Neural cell (in vitro differentiated cells): Measurements from ENCODE around the gene SLX1A. TPM values are rescaled to one million over a fixed set of nuclear protein-coding genes. Genes with fewer than 3 reads are reported as not detected.
A peak's percentile ranks its signal among the peaks of the same experiment; 100 is the strongest.

Experiments used
- H2AFZ ChIP-seq: fragments of 200-600, 300-800 bp; sonication (generic), shearing (Covaris generic); 2 replicates; pipeline ENCODE4 v1.6.0; 2014; ENCODE audit warnings: low read depth, mild to moderate bottlenecking, antibody characterized with exemption, low read length, moderate library complexity
- H3F3A ChIP-seq: fragments of 200-600 bp; shearing (Covaris generic); 2 replicates; pipeline ENCODE4 v1.6.1; 2016; ENCODE audit warnings: mild to moderate bottlenecking, moderate library complexity, mixed read lengths, antibody characterized with exemption, low read length; ENCODE audit not compliant: insufficient read depth, poor library complexity, severe bottlenecking
- H3K27ac ChIP-seq: fragments of 200-600, 300-800 bp; sonication (generic), shearing (Covaris generic); 2 replicates; pipeline ENCODE4 v1.5.1; 2014; ENCODE audit warnings: mild to moderate bottlenecking, low read length, moderate library complexity
- H3K27me3 ChIP-seq: fragments of 300-800, 200-600 bp; sonication (generic), shearing (Covaris generic); 2 replicates; pipeline ENCODE4 v1.6.0; 2014; ENCODE audit warnings: mild to moderate bottlenecking, low read depth, low read length, moderate library complexity; ENCODE audit not compliant: insufficient read depth
- H3K36me3 ChIP-seq: fragments of 300-800, 200-600 bp; sonication (generic), shearing (Covaris generic); 2 replicates; pipeline ENCODE4 v1.5.1; 2014; ENCODE audit warnings: mild to moderate bottlenecking, antibody characterized with exemption, low read length, moderate library complexity; ENCODE audit not compliant: insufficient read depth
- H3K4me2 ChIP-seq: fragments of 300-800, 200-600 bp; sonication (generic), shearing (Covaris generic); 2 replicates; pipeline ENCODE4 v1.6.0; 2014; ENCODE audit warnings: mild to moderate bottlenecking, low read length
- H3K4me3 ChIP-seq: fragments of 300-800, 200-600 bp; sonication (generic), shearing (Covaris generic); 2 replicates; pipeline ENCODE4 v1.5.1; 2014; ENCODE audit warnings: mild to moderate bottlenecking, low read length, moderate library complexity
- H3K79me2 ChIP-seq: fragments of 200-600 bp; shearing (Covaris generic); replicated peaks from 2 replicates; pipeline ENCODE4 v1.6.0; 2014; ENCODE audit warnings: mild to moderate bottlenecking, low read length, moderate library complexity; ENCODE audit not compliant: insufficient read depth
- H3K9ac ChIP-seq: fragments of 300-800, 200-600 bp; sonication (generic), shearing (Covaris generic); 2 replicates; pipeline ENCODE4 v1.6.1; 2016; ENCODE audit warnings: mild to moderate bottlenecking, low read length, mixed read lengths
- H3K9me2 ChIP-seq: fragments of 200-600 bp; shearing (Covaris generic); 2 replicates; pipeline ENCODE4 v1.6.1; 2016; ENCODE audit warnings: mild to moderate bottlenecking, low read length, mixed read lengths; ENCODE audit not compliant: insufficient read depth
- H3K9me3 ChIP-seq: fragments of 200-600, 300-800 bp; sonication (generic), shearing (Covaris generic); 2 replicates; pipeline ENCODE4 v1.6.1; 2016; ENCODE audit warnings: mild to moderate bottlenecking, mixed run types, low read length, moderate library complexity, mixed read lengths
- H4K20me1 ChIP-seq: fragments of 200-600 bp; shearing (Covaris generic); 2 replicates; pipeline ENCODE4 v1.6.1; 2016; ENCODE audit warnings: mild to moderate bottlenecking, mixed run types; ENCODE audit not compliant: insufficient read depth
- CTCF ChIP-seq: fragments of 450-650 bp; IDR thresholded peaks from 2 replicates; pipeline ENCODE4 v1.5.1; 2014; ENCODE audit warnings: antibody characterized with exemption, mild to moderate bottlenecking, moderate library complexity; ENCODE audit not compliant: poor library complexity, severe bottlenecking
- EP300 ChIP-seq: fragments of 450-650 bp; conservative IDR thresholded peaks from 2 replicates; pipeline ENCODE4 v1.6.1; 2014; ENCODE audit warnings: antibody characterized with exemption, mild to moderate bottlenecking, moderate library complexity; ENCODE audit not compliant: poor library complexity, severe bottlenecking
- EZH2 ChIP-seq: fragments of 200-600, 300-800 bp; shearing (Covaris generic), sonication (generic); IDR thresholded peaks from 2 replicates; pipeline ENCODE4 v1.6.1; 2014; ENCODE audit warnings: antibody characterized with exemption, low read length, borderline replicate concordance, mild to moderate bottlenecking; ENCODE audit not compliant: insufficient read depth, poor library complexity, severe bottlenecking
- MXI1 ChIP-seq: fragments of 450-650 bp; conservative IDR thresholded peaks from 2 replicates; pipeline ENCODE4 v1.6.1; 2014; ENCODE audit warnings: antibody characterized with exemption, mild to moderate bottlenecking; ENCODE audit not compliant: poor library complexity, severe bottlenecking
- POLR2AphosphoS5 ChIP-seq: IDR thresholded peaks from 2 replicates; pipeline ENCODE4 v1.6.1; 2012
- RAD21 ChIP-seq: fragments of 450-650 bp; conservative IDR thresholded peaks from 2 replicates; pipeline ENCODE4 v1.6.1; 2014; ENCODE audit warnings: antibody characterized with exemption, mild to moderate bottlenecking, moderate library complexity
- SMC3 ChIP-seq: fragments of 450-650 bp; conservative IDR thresholded peaks from 2 replicates; pipeline ENCODE4 v1.6.1; 2014; ENCODE audit warnings: antibody characterized with exemption, mild to moderate bottlenecking, moderate library complexity; ENCODE audit not compliant: poor library complexity
- TAF1 ChIP-seq: IDR thresholded peaks from 2 replicates; pipeline ENCODE4 v1.6.1; 2012; ENCODE audit warnings: low read depth
- polyA plus RNA-seq: library from polyadenylated mRNA; depleted of rRNA; stranded (reverse); fragments of >200 nt; gene quantifications from 2 replicates; pipeline ENCODE4 v1.2.3, GENCODE V29; 2014
- TF ChIP-seq, protein P1 (sequence below): IDR thresholded peaks from 2 replicates; pipeline ENCODE4 v1.6.1; 2012; ENCODE audit warnings: borderline replicate concordance

SLX1A gene
- polyA plus RNA-seq, 1 donor from 2014 or later = 22.8 TPM

- Histone ChIP-seq H4K20me1 (no peaks in the 10 kb centered on the region), H3K4me3 (no peak overlapping the region), H3K9me3 (no peaks in the 10 kb centered on the region), H3K27ac (no peak overlapping the region), H3K36me3 (no peaks in the 10 kb centered on the region), H3K4me2 (no peak overlapping the region), H2AFZ (no peak overlapping the region), H3F3A (no peaks in the 10 kb centered on the region), H3K9me2 (no peaks in the 10 kb centered on the region), H3K79me2 (peaks cover 9% of the 10 kb centered on the region), H3K27me3 (no peaks in the 10 kb centered on the region), H3K9ac (no peak overlapping the region)
- TF ChIP-seq EP300 (no peak), TAF1 (no peak), MXI1 (no peak), RAD21 (no peak), POLR2AphosphoS5 (no peak), EZH2 (no peak), CTCF (no peak), SMC3 (no peak)
- TF ChIP-seq, protein P1, sequence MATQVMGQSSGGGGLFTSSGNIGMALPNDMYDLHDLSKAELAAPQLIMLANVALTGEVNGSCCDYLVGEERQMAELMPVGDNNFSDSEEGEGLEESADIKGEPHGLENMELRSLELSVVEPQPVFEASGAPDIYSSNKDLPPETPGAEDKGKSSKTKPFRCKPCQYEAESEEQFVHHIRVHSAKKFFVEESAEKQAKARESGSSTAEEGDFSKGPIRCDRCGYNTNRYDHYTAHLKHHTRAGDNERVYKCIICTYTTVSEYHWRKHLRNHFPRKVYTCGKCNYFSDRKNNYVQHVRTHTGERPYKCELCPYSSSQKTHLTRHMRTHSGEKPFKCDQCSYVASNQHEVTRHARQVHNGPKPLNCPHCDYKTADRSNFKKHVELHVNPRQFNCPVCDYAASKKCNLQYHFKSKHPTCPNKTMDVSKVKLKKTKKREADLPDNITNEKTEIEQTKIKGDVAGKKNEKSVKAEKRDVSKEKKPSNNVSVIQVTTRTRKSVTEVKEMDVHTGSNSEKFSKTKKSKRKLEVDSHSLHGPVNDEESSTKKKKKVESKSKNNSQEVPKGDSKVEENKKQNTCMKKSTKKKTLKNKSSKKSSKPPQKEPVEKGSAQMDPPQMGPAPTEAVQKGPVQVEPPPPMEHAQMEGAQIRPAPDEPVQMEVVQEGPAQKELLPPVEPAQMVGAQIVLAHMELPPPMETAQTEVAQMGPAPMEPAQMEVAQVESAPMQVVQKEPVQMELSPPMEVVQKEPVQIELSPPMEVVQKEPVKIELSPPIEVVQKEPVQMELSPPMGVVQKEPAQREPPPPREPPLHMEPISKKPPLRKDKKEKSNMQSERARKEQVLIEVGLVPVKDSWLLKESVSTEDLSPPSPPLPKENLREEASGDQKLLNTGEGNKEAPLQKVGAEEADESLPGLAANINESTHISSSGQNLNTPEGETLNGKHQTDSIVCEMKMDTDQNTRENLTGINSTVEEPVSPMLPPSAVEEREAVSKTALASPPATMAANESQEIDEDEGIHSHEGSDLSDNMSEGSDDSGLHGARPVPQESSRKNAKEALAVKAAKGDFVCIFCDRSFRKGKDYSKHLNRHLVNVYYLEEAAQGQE = no peak
Measured at GRCh38 chr16:30186444-30186781, 7.3 kb upstream of the SLX1A start.

GRCh38 chr16:30186782-30187555, 6.7 kb upstream of the SLX1A start:
- H3K9me3 ChIP-seq = no peaks in the 10 kb centered on the region
- no peak overlapping the region for H3K27ac ChIP-seq
- no peak overlapping the region for H3K9ac ChIP-seq
- H3K27me3 ChIP-seq = no peaks in the 10 kb centered on the region
- H3K36me3 ChIP-seq = no peaks in the 10 kb centered on the region
- no peak overlapping the region for H2AFZ ChIP-seq
- H3K4me2 ChIP-seq = no peak overlapping the region
- peaks cover 9% of the 10 kb centered on the region for H3K79me2 ChIP-seq
- no peaks in the 10 kb centered on the region for H3K9me2 ChIP-seq
- no peak overlapping the region for H3K4me3 ChIP-seq
- TF ChIP-seq CTCF (peak; percentile 29), POLR2AphosphoS5 (no peak)
- no peaks in the 10 kb centered on the region for H4K20me1 ChIP-seq
- no peaks in the 10 kb centered on the region for H3F3A ChIP-seq
